Caco-2 (cell line): ENCODE measurements around the gene MUSTN1. TPM values are rescaled to one million over a fixed set of nuclear protein-coding genes. Genes with fewer than 3 reads are reported as not detected.

Source experiments
- BruUV-seq: library from RNA; stranded (reverse); fragments of 400-500 nt; replicated peaks from 2 replicates; lab custom pipeline; 2021; lab: Mats Ljungman, UMichigan
- CTCF ChIA-PET: fragments of 300-600 bp; sonication (Branson Sonifier 250); formaldehyde crosslinking; loops from one replicate; lab custom pipeline; 2022; ENCODE audit warnings: antibody characterized with exemption; lab: Charles Lee
- POLR2A ChIA-PET: fragments of 300-600 bp; sonication (Branson Sonifier 250); formaldehyde crosslinking; loops from one replicate; lab custom pipeline; 2022; ENCODE audit warnings: antibody characterized with exemption; lab: Charles Lee
- DNase-seq, 2 experiments: peaks; one replicate each; pipeline versions ENCODE4 v3.0.0 to v3.0.0-alpha.2; 2020 to 2022
- H3K27me3 ChIP-seq: replicated peaks from 2 replicates; pipeline ENCODE4 v1.6.0; 2011; ENCODE audit warnings: low read length; ENCODE audit not compliant: control insufficient read depth, insufficient read depth
- H3K36me3 ChIP-seq: 2 replicates; pipeline ENCODE4 v1.5.1; 2011; ENCODE audit warnings: low read length; ENCODE audit not compliant: control insufficient read depth, insufficient read depth
- H3K4me1 ChIP-seq: fragments of 250-450 bp; sonication (Bioruptor Pico); 2 replicates; pipeline ENCODE4 v1.5.1; 2020; ENCODE audit warnings: mild to moderate bottlenecking
- H3K4me3 ChIP-seq: 2 replicates; pipeline ENCODE4 v1.5.1; 2011; ENCODE audit warnings: low read depth, mild to moderate bottlenecking, control low read depth, low read length
- H3K9me3 ChIP-seq: fragments of 250-450 bp; sonication (Bioruptor Pico); 2 replicates; pipeline ENCODE4 v1.5.1; 2020; ENCODE audit warnings: mild to moderate bottlenecking, moderate library complexity
- H3K27ac Mint-ChIP-seq: one replicate; pipeline ENCODE4 v1.8.0; 2022; ENCODE audit warnings: mixed read lengths; ENCODE audit not compliant: unreplicated experiment
- H3K27me3 Mint-ChIP-seq: one replicate; pipeline ENCODE4 v1.8.0; 2022; ENCODE audit warnings: mixed read lengths; ENCODE audit not compliant: insufficient read depth, unreplicated experiment
- H3K36me3 Mint-ChIP-seq: one replicate; pipeline ENCODE4 v1.8.0; 2022; ENCODE audit warnings: mild to moderate bottlenecking, mixed read lengths; ENCODE audit not compliant: insufficient read depth, unreplicated experiment
- H3K4me1 Mint-ChIP-seq: one replicate; pipeline ENCODE4 v1.8.0; 2022; ENCODE audit warnings: low read depth, mixed read lengths; ENCODE audit not compliant: unreplicated experiment
- H3K4me3 Mint-ChIP-seq: one replicate; pipeline ENCODE4 v1.8.0; 2022; ENCODE audit warnings: mild to moderate bottlenecking, moderate library complexity, mixed read lengths; ENCODE audit not compliant: unreplicated experiment
- H3K9me3 Mint-ChIP-seq: one replicate; pipeline ENCODE4 v1.8.0; 2022; ENCODE audit warnings: mixed read lengths; ENCODE audit not compliant: unreplicated experiment
- intact Hi-C: fragments of 100-400 bp; cut with micrococcal nuclease; formaldehyde crosslinking; loops from one replicate; pipeline ENCODE4 v1.10.0; 2022; ENCODE audit not compliant: unreplicated experiment
- total RNA-seq: library from RNA; stranded (reverse); gene quantifications from 2 replicates; pipeline ENCODE4 v1.2.3, GENCODE V29; 2022
- TF ChIP-seq, protein P1 (sequence below), 2 experiments: fragments of 200-600 bp in 1 of 2; IDR thresholded peaks; 1 replicate in 1 of 2; 2 replicates in 1 of 2; pipeline versions ENCODE4 v1.5.1 to v1.8.0; 2011 to 2022; ENCODE audit warnings: antibody characterized with exemption in 1 of 2, control low read depth in 1 of 2, inconsistent platforms in 1 of 2, low read depth in 1 of 2, low read length in 1 of 2, mild to moderate bottlenecking in 1 of 2, moderate library complexity in 1 of 2; ENCODE audit not compliant: insufficient read depth in 1 of 2, severe bottlenecking in 1 of 2, unreplicated experiment in 1 of 2

MUSTN1 gene
- total RNA-seq, 1 experiment from 2014 or later: 1.8 TPM

DNA sequence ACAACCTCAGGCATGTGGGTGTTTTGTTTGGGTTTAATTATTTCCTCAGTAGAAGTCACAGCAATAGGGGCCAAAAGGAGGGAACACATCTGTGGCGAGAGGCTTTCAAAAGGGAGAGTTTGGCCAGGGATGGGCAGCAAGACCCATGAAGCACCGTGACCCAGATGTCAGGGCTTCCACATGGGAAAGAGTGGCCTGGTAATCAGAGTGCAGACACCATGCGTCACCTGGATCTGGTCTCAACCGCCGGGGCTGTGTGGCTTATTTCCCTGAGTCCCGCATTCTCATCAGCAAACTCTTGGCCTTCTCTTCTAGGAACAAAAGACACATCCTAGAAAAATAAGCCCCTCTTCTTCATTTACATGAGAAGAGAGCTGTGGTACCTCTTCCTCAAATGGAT lies 12.4 kb upstream of the MUSTN1 start:
- no peak overlapping the region for H3K4me3 Mint-ChIP-seq

DNA sequence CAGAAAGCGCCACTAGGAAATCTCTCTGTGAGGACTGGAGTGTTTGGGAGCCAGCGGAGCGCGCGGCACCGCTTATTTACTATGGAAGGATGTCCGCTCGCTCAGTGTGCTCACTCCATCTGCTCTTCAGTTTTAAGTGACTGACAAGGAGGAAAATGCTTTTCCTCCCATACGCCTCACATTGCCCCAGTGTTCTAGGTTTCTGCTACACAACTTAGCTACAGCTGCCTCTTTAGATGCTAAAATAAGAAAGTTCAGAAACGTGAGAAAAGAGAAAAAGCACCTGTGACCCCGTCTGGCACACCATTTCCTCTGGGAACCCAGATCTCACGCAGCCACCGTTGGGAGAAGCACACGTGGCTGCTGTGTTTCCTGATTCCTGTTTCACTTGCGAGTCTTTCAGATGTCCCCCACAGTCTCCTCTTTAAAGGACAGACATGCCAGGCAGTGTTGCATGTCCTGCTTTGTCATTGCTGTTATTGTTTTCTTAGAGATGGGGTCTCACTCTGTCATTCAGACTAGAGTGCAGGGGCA lies 11.7 kb upstream of the MUSTN1 start:
- intact Hi-C loops: no loop called here
- H3K36me3 ChIP-seq: peaks cover 2% of the 10 kb centered on the region; the same call in 1 of the 2 replicates
- H3K27me3 Mint-ChIP-seq: no peaks in the 10 kb centered on the region
- H3K36me3 Mint-ChIP-seq: peaks cover 11% of the 10 kb centered on the region
- no TSS peak for BruUV-seq
- H3K9me3 Mint-ChIP-seq: no peaks in the 10 kb centered on the region
- H3K4me3 ChIP-seq: no peak overlapping the region
- no peaks in the 10 kb centered on the region for H3K4me1 ChIP-seq
- DNase-seq: no peak
- H3K4me3 Mint-ChIP-seq: no peak overlapping the region
- no peaks in the 10 kb centered on the region for H3K27me3 ChIP-seq
- TF ChIP-seq, protein P1, sequence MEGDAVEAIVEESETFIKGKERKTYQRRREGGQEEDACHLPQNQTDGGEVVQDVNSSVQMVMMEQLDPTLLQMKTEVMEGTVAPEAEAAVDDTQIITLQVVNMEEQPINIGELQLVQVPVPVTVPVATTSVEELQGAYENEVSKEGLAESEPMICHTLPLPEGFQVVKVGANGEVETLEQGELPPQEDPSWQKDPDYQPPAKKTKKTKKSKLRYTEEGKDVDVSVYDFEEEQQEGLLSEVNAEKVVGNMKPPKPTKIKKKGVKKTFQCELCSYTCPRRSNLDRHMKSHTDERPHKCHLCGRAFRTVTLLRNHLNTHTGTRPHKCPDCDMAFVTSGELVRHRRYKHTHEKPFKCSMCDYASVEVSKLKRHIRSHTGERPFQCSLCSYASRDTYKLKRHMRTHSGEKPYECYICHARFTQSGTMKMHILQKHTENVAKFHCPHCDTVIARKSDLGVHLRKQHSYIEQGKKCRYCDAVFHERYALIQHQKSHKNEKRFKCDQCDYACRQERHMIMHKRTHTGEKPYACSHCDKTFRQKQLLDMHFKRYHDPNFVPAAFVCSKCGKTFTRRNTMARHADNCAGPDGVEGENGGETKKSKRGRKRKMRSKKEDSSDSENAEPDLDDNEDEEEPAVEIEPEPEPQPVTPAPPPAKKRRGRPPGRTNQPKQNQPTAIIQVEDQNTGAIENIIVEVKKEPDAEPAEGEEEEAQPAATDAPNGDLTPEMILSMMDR (IDR thresholded peaks at IDR 0.05; ENCODE audit: insufficient read depth in 1 of 2, low read depth in 1 of 2, low read length in 1 of 2, severe bottlenecking in 1 of 2, unreplicated experiment in 1 of 2): no peak
- no peaks in the 10 kb centered on the region for H3K4me1 Mint-ChIP-seq
- POLR2A ChIA-PET: interaction anchor here (0.6 to 0.7 kb wide), 2 partner anchors 25 to 1160 kb away, joined by 3 to 4 read pairs; no protein-coding TSS in a partner anchor
- no peak overlapping the region for H3K27ac Mint-ChIP-seq
- no peaks in the 10 kb centered on the region for H3K9me3 ChIP-seq
- CTCF ChIA-PET: interaction anchor here (0.6 kb wide), 1 partner anchor 144 kb away, joined by 4 read pairs; no protein-coding TSS in a partner anchor

More for the DNA sequence above, 12.4 kb upstream of the MUSTN1 start:
- Mint-ChIP-seq H3K9me3 (no peaks in the 10 kb centered on the region), H3K4me1 (peaks cover 4% of the 10 kb centered on the region), H3K36me3 (peaks cover 6% of the 10 kb centered on the region), H3K27ac (no peak overlapping the region), H3K27me3 (no peaks in the 10 kb centered on the region)
- no TSS peak for BruUV-seq
- CTCF ChIA-PET: no interaction called here
- POLR2A ChIA-PET: interaction anchor here (0.7 kb wide), 1 partner anchor 26 kb away, joined by 4 read pairs; no protein-coding TSS in a partner anchor
- intact Hi-C loops: no loop called here
- Histone ChIP-seq H3K27me3 (no peaks in the 10 kb centered on the region), H3K9me3 (no peaks in the 10 kb centered on the region), H3K4me1 (no peaks in the 10 kb centered on the region), H3K4me3 (no peak overlapping the region), H3K36me3 (peaks cover 2% of the 10 kb centered on the region; the same call in 1 of the 2 replicates)
- DNase-seq: no peak
- TF ChIP-seq, protein P1 (IDR thresholded peaks at IDR 0.05; ENCODE audit: insufficient read depth in 1 of 2, low read depth in 1 of 2, low read length in 1 of 2, severe bottlenecking in 1 of 2, unreplicated experiment in 1 of 2): no peak

DNA sequence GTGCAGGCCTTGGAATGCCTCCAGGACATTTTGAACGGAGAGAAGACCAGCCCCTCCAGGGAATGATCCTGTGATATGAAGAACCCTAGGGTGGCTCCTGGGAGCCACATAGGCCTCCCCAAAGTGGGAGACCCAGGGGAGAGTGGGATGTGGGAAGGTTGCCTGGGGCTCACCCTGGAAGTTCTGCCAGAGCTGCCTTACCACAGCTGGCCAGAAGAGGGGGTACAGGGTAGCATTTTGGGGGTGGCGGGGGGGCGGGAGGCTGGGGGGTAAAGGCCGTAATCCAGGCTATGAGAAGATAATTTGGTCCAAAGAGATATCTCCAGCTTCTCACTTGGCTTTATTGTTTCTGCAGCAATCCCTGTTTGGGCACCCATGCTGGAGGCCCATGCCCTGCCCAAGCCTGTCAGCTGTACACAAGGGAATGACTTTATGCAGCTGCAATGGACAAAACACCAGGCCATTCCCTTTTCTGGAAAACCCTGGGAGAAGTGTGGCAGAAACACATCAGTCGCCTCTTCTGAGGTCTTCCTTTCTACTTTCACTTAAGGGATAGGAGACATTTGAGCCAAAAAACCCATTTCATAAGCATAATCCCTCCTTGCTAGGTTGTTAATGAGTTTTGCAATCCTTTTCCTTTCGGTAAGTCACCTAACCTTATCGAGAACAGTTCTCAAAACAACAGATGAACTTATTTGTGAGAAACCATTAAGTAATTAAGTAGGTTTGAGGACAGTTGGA lies 11.0 kb upstream of the MUSTN1 start:
- no peaks in the 10 kb centered on the region for H3K9me3 Mint-ChIP-seq
- H3K36me3 ChIP-seq: peaks cover 2% of the 10 kb centered on the region; the same call in 1 of the 2 replicates
- DNase-seq: peak in 1 of 2 experiments; percentile 34
- POLR2A ChIA-PET: no interaction called here
- intact Hi-C loops: no loop called here
- H3K4me3 Mint-ChIP-seq: no peak overlapping the region
- H3K36me3 Mint-ChIP-seq: peaks cover 6% of the 10 kb centered on the region
- TF ChIP-seq, protein P1 (IDR thresholded peaks at IDR 0.05; ENCODE audit: insufficient read depth in 1 of 2, low read depth in 1 of 2, low read length in 1 of 2, severe bottlenecking in 1 of 2, unreplicated experiment in 1 of 2): peak; percentile 23 to 37
- CTCF ChIA-PET: interaction anchor here (0.6 to 1.3 kb wide), 2 partner anchors 66 to 257 kb away, joined by 3 to 4 read pairs; no protein-coding TSS in a partner anchor
- H3K4me1 ChIP-seq: no peaks in the 10 kb centered on the region
- H3K4me1 Mint-ChIP-seq: no peaks in the 10 kb centered on the region
- no TSS peak for BruUV-seq
- no peak overlapping the region for H3K27ac Mint-ChIP-seq
- no peaks in the 10 kb centered on the region for H3K27me3 Mint-ChIP-seq
- no peaks in the 10 kb centered on the region for H3K9me3 ChIP-seq
- no peak overlapping the region for H3K4me3 ChIP-seq
- H3K27me3 ChIP-seq: no peaks in the 10 kb centered on the region
